K562 (cell line): ENCODE measurements around the gene ZNF717. TPM values are rescaled to one million over a fixed set of nuclear protein-coding genes. Genes with fewer than 3 reads are reported as not detected.
A peak's percentile ranks its signal among the peaks of the same experiment; 100 is the strongest.

Experiments used
- EHMT2 ChIP-seq: fragments of 450-650 bp; IDR thresholded peaks from 2 replicates; pipeline ENCODE4 v1.6.1; 2018; ENCODE audit warnings: antibody characterized with exemption
- ELF2 ChIP-seq: fragments of 250-450 bp; sonication (Bioruptor Pico); IDR thresholded peaks from 2 replicates; pipeline ENCODE4 v1.5.0; 2021; ENCODE audit warnings: mild to moderate bottlenecking
- FOXK2 ChIP-seq, 2 experiments: fragments of 450-650 bp; IDR thresholded peaks in 1 of 2; conservative IDR thresholded peaks in 1 of 2; 2 replicates each; pipeline ENCODE4 v1.6.1; 2016; ENCODE audit warnings: low read depth in 2 of 2, mild to moderate bottlenecking in 1 of 2
- NRF1 ChIP-seq, 2 experiments: fragments of 450-650 bp; IDR thresholded peaks in 1 of 2; conservative IDR thresholded peaks in 1 of 2; 2 replicates each; pipeline ENCODE4 v1.6.1; 2014; ENCODE audit warnings: mild to moderate bottlenecking in 2 of 2
- POLR2A ChIP-seq: fragments of 450-650 bp; conservative IDR thresholded peaks from 2 replicates; pipeline ENCODE4 v1.6.1; 2016
- RBFOX2 ChIP-seq: fragments of 200-400 bp; formaldehyde crosslinking; IDR thresholded peaks from 2 replicates; pipeline ENCODE4 v1.6.1; 2017; ENCODE audit warnings: low read depth, mild to moderate bottlenecking, low read length, moderate library complexity
- RFX1 ChIP-seq: fragments of 450-650 bp; IDR thresholded peaks from 2 replicates; pipeline ENCODE4 v1.6.1; 2016; ENCODE audit warnings: mild to moderate bottlenecking, moderate library complexity
- SUPT5H ChIP-seq: fragments of 450-650 bp; IDR thresholded peaks from 2 replicates; pipeline ENCODE4 v1.6.1; 2016
- TAF1 ChIP-seq: IDR thresholded peaks from 2 replicates; pipeline ENCODE4 v1.6.1; 2011; ENCODE audit warnings: mild to moderate bottlenecking, low read length, moderate library complexity; ENCODE audit not compliant: insufficient read depth, control insufficient read depth, severe bottlenecking; ENCODE audit errors: extremely low read depth
- ZNF143 ChIP-seq: sonication (generic); formaldehyde crosslinking; IDR thresholded peaks from 2 replicates; pipeline ENCODE4 v1.9.0; 2022; ENCODE audit warnings: mild to moderate bottlenecking, missing genetic modification reagents
- polyA plus RNA-seq, 8 experiments: library from polyadenylated mRNA; depleted of rRNA in 4 of 8; stranded (reverse) in 5 of 8; unstranded in 3 of 8; fragments of >200 nt; fragmentation: Nextera tagmentation in 2 of 8; fragmentation: Illumina TruSeq in 1 of 8; extraction: Ambion mirVana in 2 of 8; extraction: Trizol in 1 of 8; gene quantifications; 2 replicates each; pipeline versions ENCODE4 v1.2.1 to v1.2.3, GENCODE V29; 2011 to 2014; ENCODE audit warnings: inconsistent platforms in 1 of 8, missing spikeins in 1 of 8
- total RNA-seq, 7 experiments: library from RNA; depleted of rRNA in 6 of 7; stranded (reverse); fragments of >200 nt in 6 of 7; fragmentation: Illumina TruSeq in 2 of 7; extraction: Trizol in 2 of 7; gene quantifications; 2 replicates each; pipeline versions ENCODE4 v1.2.1 to v1.2.3, GENCODE V29; 2011 to 2021; ENCODE audit warnings: low replicate concordance in 1 of 7
- TF ChIP-seq, protein P1 (sequence below): fragments of 450-650 bp; IDR thresholded peaks from 2 replicates; pipeline ENCODE4 v1.6.1; 2014; ENCODE audit warnings: low read depth, mild to moderate bottlenecking, moderate library complexity, borderline replicate concordance
- TF ChIP-seq, protein P2 (sequence below), 2 experiments: fragments of 450-650 bp; conservative IDR thresholded peaks; 2 replicates each; pipeline ENCODE4 v1.6.1; 2017; ENCODE audit warnings: mild to moderate bottlenecking in 2 of 2, moderate library complexity in 2 of 2
- TF ChIP-seq, protein P3 (sequence below), 3 experiments: fragments of 200-800 bp in 1 of 3; fragments of 250-450 bp in 1 of 3; fragments of 450-650 bp in 1 of 3; sonication (Bioruptor Pico) in 1 of 3; sonication (Bioruptor generic) in 1 of 3; formaldehyde crosslinking in 1 of 3; IDR thresholded peaks; 2 replicates each; pipeline versions ENCODE4 v1.6.1 to v1.8.0; 2016 to 2022; ENCODE audit warnings: mild to moderate bottlenecking in 2 of 3, missing genetic modification characterization in 2 of 3, missing compliant biosample characterization in 1 of 3, moderate library complexity in 1 of 3

ZNF717 gene
- total and polyA plus RNA-seq, 9 of the 15 experiments (the other 6 are each of a cell fraction or from before 2014, with no cell fraction given) = 3.6 to 24.2 (median 8.2) TPM

GRCh38 chr3:75785081-75785755 lies at the start of gene ZNF717 (continued):
- TF ChIP-seq, protein P1, sequence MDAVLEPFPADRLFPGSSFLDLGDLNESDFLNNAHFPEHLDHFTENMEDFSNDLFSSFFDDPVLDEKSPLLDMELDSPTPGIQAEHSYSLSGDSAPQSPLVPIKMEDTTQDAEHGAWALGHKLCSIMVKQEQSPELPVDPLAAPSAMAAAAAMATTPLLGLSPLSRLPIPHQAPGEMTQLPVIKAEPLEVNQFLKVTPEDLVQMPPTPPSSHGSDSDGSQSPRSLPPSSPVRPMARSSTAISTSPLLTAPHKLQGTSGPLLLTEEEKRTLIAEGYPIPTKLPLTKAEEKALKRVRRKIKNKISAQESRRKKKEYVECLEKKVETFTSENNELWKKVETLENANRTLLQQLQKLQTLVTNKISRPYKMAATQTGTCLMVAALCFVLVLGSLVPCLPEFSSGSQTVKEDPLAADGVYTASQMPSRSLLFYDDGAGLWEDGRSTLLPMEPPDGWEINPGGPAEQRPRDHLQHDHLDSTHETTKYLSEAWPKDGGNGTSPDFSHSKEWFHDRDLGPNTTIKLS = peak; percentile 88; the same call in 1 of the 2 replicates
- TF ChIP-seq ZNF143 (peak; percentile 81), EHMT2 (0 out of 2 replicates have a peak, but pooled peaks have one; percentile 6), TAF1 (peak; percentile 35), RBFOX2 (peak; percentile 83), FOXK2 (conservative IDR thresholded peaks at IDR 0.05 in 1 of 2, IDR thresholded peaks at IDR 0.05 in 1 of 2; ENCODE audit: low read depth in 2 of 2) (peak in 1 of 2 experiments; percentile 30; a peak in 1 of 4 replicates), NRF1 (conservative IDR thresholded peaks at IDR 0.05 in 1 of 2, IDR thresholded peaks at IDR 0.05 in 1 of 2) (peak; percentile 95 to 96), RFX1 (peak; percentile 6; the same call in 1 of the 2 replicates), ELF2 (peak; percentile 40; the same call in 1 of the 2 replicates), POLR2A (peak; percentile 79), SUPT5H (peak; percentile 77)
- TF ChIP-seq, protein P2, sequence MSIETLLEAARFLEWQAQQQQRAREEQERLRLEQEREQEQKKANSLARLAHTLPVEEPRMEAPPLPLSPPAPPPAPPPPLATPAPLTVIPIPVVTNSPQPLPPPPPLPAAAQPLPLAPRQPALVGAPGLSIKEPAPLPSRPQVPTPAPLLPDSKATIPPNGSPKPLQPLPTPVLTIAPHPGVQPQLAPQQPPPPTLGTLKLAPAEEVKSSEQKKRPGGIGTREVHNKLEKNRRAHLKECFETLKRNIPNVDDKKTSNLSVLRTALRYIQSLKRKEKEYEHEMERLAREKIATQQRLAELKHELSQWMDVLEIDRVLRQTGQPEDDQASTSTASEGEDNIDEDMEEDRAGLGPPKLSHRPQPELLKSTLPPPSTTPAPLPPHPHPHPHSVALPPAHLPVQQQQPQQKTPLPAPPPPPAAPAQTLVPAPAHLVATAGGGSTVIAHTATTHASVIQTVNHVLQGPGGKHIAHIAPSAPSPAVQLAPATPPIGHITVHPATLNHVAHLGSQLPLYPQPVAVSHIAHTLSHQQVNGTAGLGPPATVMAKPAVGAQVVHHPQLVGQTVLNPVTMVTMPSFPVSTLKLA (conservative IDR thresholded peaks at IDR 0.05) = peak in 1 of 2 experiments; percentile 40; a peak in 1 of 4 replicates
- TF ChIP-seq, protein P3, sequence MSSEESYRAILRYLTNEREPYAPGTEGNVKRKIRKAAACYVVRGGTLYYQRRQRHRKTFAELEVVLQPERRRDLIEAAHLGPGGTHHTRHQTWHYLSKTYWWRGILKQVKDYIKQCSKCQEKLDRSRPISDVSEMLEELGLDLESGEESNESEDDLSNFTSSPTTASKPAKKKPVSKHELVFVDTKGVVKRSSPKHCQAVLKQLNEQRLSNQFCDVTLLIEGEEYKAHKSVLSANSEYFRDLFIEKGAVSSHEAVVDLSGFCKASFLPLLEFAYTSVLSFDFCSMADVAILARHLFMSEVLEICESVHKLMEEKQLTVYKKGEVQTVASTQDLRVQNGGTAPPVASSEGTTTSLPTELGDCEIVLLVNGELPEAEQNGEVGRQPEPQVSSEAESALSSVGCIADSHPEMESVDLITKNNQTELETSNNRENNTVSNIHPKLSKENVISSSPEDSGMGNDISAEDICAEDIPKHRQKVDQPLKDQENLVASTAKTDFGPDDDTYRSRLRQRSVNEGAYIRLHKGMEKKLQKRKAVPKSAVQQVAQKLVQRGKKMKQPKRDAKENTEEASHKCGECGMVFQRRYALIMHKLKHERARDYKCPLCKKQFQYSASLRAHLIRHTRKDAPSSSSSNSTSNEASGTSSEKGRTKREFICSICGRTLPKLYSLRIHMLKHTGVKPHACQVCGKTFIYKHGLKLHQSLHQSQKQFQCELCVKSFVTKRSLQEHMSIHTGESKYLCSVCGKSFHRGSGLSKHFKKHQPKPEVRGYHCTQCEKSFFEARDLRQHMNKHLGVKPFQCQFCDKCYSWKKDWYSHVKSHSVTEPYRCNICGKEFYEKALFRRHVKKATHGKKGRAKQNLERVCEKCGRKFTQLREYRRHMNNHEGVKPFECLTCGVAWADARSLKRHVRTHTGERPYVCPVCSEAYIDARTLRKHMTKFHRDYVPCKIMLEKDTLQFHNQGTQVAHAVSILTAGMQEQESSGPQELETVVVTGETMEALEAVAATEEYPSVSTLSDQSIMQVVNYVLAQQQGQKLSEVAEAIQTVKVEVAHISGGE (CRISPR knock-in tag; IDR thresholded peaks at IDR 0.05) = 0 out of 6 replicates have a peak, but pooled peaks of 1 of the 3 experiments have one; percentile 23
